Measurements from ENCODE around the gene FOXD1.
"Not testable (repeated sequence)": the region's sequence is repeated elsewhere in the genome, so short reads cannot be mapped to it uniquely, and the experiment has no call there.

Gene FOXD1

DNA sequence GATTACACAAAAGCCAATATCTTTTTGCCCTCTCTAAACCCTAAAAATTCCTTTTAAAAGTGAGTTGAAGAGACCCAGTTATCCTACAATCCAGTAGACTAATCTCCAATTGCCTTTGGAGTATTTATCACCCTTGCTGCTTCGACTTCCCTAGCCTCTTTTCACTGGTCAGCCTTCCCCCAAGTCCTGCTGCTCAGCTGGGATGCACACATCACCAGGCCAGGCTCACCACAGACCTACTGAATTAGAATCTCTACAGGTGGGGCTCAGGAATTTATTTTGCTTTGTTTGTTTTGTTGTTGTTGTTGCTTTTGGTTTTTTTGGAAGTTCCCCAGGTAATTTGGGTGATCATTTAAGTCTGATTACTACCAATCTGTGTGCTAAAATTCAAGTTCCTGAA, 11.6 kb upstream of the FOXD1 start:
- Histone ChIP-seq H3K9ac (ENCODE audit: low read depth, low read length) (no peak overlapping the region), H3K9me3 (ENCODE audit: control insufficient read depth, insufficient read depth, low read length) (no peaks in the 10 kb centered on the region), H3K36me3 (ENCODE audit: control insufficient read depth, insufficient read depth, low read length) (no peaks in the 10 kb centered on the region)

DNA sequence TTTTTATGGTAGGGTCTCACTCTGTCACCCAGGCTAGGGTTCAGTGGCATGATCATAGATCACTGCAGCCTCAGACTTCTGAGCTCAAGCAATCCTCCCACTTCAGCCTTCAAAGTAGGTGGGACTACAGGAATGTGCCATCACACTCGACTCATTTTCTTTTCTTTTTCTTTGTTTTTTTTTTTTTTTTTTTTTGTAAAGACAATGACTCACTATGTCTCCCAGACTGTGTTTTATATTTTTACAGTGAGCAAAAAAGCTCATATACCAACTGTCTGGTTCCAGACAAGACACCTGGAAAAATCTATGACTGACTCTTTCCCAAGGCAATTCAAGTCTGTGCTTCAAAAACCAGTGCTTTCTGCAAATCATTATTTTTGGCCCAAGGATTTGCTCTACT, 10.8 kb upstream of the FOXD1 start:
- no peaks in the 10 kb centered on the region for H3K27me3 ChIP-seq (ENCODE audit: control insufficient read depth, insufficient read depth, low read length)
- no peaks in the 10 kb centered on the region for H3K36me3 ChIP-seq (ENCODE audit: control insufficient read depth, insufficient read depth, low read length)
- H3K4me3 ChIP-seq (ENCODE audit: low read depth, low read length): no peak overlapping the region
- no peak overlapping the region for H3K9ac ChIP-seq (ENCODE audit: low read depth, low read length)
- peaks cover 1% of the 10 kb centered on the region for H3K4me1 ChIP-seq (ENCODE audit: control insufficient read depth, insufficient read depth, low read length)
- no peaks in the 10 kb centered on the region for H3K9me3 ChIP-seq (ENCODE audit: control insufficient read depth, insufficient read depth, low read length)

More for the DNA sequence above, 11.6 kb upstream of the FOXD1 start:
- Histone ChIP-seq H3K4me1 (ENCODE audit: control insufficient read depth, insufficient read depth, low read length) (peaks cover 4% of the 10 kb centered on the region), H3K27me3 (ENCODE audit: control insufficient read depth, insufficient read depth, low read length) (no peaks in the 10 kb centered on the region), H3K4me3 (ENCODE audit: low read depth, low read length) (no peak overlapping the region)

DNA sequence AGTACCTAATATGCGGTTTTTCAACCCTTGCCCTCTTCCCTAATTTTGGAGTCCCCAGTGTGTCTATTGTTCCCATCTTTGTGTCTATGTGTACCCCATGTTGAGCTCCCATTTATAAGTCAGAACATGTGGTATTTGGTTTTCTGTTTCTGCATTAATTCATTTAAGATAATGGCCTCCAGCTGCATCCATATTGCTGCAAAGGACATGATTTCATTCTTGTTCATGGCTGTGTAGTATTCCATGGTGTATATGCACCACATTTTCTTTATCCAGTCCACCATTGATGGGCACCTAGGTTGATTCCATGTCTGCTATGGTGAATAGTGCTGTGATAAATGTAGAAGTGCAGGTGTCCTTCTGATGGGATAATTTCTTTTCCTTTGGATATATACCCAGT, 7.9 kb upstream of the FOXD1 start:
- peaks cover 28% of the 10 kb centered on the region for H3K27me3 ChIP-seq (ENCODE audit: control insufficient read depth, insufficient read depth, low read length)
- not testable (repeated sequence) for H3K9me3 ChIP-seq (ENCODE audit: control insufficient read depth, insufficient read depth, low read length); H3K36me3 ChIP-seq (ENCODE audit: control insufficient read depth, insufficient read depth, low read length); H3K9ac ChIP-seq (ENCODE audit: low read depth, low read length); H3K4me1 ChIP-seq (ENCODE audit: control insufficient read depth, insufficient read depth, low read length); H3K4me3 ChIP-seq (ENCODE audit: low read depth, low read length)

DNA sequence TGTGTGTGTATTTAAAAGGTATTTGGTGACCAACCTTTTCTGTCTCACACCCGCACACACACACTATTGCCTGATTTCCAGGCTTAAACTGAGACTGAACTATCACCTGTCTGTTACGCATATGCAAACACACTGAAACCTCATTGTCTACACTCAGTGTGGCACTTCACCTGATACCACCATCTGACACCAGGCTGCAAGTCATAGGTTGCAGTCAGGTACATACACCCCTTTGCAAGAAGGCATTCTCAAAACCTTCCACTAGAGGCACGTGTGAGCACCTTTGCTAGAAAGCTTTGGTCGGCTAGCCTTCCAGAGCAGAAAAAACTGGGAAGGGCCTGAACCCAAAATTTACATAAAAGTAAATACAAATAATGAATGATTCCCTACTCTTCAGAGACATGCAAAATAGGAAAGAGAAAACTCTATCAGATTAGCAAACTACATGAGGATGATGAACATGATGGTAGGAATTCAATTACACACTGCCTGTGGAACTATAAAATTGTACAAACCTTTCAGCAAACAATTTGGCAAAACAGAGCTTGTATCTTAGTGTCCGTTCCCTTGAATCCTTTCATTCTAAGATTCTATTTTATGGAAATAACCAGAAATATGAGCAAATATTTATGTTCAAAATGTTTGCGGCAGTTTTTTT, 5.9 kb upstream of the FOXD1 start:
- Histone ChIP-seq H3K9me3 (ENCODE audit: control insufficient read depth, insufficient read depth, low read length) (no peaks in the 10 kb centered on the region), H3K4me3 (ENCODE audit: low read depth, low read length) (no peak overlapping the region), H3K9ac (ENCODE audit: low read depth, low read length) (no peak overlapping the region), H3K4me1 (ENCODE audit: control insufficient read depth, insufficient read depth, low read length) (peaks cover 6% of the 10 kb centered on the region), H3K27me3 (ENCODE audit: control insufficient read depth, insufficient read depth, low read length) (peaks cover 48% of the 10 kb centered on the region), H3K36me3 (ENCODE audit: control insufficient read depth, insufficient read depth, low read length) (no peaks in the 10 kb centered on the region)

DNA sequence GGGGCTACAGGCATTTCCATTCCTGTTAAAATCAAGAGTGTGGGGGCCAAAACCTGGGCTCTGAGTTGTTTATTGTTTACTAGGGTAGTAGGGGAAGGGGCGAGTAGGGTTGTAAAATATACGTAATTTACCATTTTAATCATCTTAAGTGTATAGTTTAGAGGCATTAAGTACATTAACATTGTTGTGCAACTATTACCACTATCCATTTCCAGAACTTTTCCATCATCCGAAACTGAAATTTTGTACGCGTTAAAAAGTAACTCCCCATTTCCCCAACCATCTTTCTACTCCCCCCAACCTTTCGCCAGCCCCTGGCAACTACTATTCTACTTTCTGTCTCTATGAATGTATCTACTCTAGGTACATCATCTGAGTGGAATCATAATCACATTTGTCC, 3.6 kb upstream of the FOXD1 start:
- no peaks in the 10 kb centered on the region for H3K36me3 ChIP-seq (ENCODE audit: control insufficient read depth, insufficient read depth, low read length)
- peak overlapping the region; percentile 52 for H3K4me3 ChIP-seq (ENCODE audit: low read depth, low read length)
- no peak overlapping the region for H3K9ac ChIP-seq (ENCODE audit: low read depth, low read length)
- peaks cover 63% of the 10 kb centered on the region for H3K27me3 ChIP-seq (ENCODE audit: control insufficient read depth, insufficient read depth, low read length)
- H3K4me1 ChIP-seq (ENCODE audit: control insufficient read depth, insufficient read depth, low read length): peaks cover 6% of the 10 kb centered on the region
- H3K9me3 ChIP-seq (ENCODE audit: control insufficient read depth, insufficient read depth, low read length): no peaks in the 10 kb centered on the region

DNA sequence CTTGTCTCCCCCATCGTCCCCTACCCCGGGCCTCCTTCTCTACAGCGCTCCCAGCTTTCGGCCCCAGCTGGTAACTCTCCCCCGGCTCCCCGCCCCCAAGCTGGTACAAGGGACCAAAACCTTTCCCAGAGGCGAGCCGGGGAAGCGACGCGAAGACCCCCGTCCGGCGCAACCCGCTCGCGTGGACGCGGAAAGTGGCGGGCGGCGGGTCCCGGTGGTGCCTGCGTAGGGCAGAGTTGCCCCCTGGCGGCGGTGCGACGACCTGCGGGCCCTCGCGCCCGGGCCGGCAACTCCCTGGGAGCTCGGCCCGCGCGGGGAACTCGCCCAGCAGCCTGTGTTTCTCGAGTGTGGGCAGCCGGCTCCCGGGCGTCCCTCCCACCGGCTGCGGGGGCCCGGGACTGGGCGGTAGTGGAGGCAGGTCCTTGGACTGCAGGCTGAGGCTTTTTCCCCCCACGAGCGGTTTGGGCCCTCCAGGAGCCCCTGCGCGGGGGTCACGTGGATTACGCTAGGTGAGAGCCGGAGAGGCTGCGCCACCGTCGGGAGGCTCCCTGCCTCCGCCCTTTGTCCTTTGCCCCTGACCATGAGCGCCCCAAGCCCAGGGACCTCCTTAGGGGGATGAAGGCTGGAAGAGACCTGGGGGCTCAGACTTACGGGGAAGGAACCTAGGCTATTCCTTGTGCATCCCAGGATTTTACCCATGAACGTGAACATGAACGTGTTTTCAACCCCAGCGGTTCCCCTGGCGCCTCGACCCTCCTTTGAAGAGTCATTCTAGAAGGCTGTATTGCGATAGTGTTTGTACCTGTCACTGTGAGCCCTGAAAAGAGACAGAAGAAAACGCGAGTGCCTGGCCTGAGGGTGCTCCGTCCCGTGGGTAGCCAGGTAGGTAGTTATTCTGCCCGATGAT, 2.9 kb upstream of the FOXD1 start:
- Histone ChIP-seq H3K4me1 (ENCODE audit: control insufficient read depth, insufficient read depth, low read length) (peaks cover 6% of the 10 kb centered on the region), H3K4me3 (ENCODE audit: low read depth, low read length) (peak overlapping the region; percentile 52), H3K36me3 (ENCODE audit: control insufficient read depth, insufficient read depth, low read length) (no peaks in the 10 kb centered on the region), H3K9ac (ENCODE audit: low read depth, low read length) (no peak overlapping the region), H3K9me3 (ENCODE audit: control insufficient read depth, insufficient read depth, low read length) (no peaks in the 10 kb centered on the region), H3K27me3 (ENCODE audit: control insufficient read depth, insufficient read depth, low read length) (peaks cover 68% of the 10 kb centered on the region)

DNA sequence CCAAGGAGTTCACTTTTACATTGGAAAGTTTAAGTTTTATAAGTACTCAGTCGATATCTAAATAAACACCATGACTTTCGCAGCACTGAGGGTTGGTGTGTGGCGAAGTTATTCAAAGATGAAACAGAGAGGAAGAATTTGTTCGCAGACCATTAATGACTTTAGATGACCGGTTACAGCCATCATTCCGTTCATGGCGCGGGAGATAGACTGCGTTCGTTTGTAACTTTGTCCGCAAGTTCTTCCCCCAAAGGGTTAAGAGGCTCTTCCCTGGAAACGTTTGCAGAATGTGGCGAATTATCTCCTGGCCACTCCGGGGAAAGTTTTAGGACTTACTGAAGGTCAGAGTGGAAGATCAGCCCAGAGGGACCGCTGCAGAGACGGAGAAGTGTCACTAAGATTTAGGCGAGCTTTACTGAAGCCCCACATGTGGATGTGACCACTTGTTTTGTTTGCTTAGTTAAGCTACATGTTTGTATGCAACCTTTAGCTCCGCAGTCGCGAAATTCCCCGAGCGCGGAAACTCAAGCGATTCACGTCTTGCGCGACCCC, 2.2 kb upstream of the FOXD1 start:
- H3K4me3 ChIP-seq (ENCODE audit: low read depth, low read length): peak overlapping the region; percentile 41
- H3K9me3 ChIP-seq (ENCODE audit: control insufficient read depth, insufficient read depth, low read length): no peaks in the 10 kb centered on the region
- H3K4me1 ChIP-seq (ENCODE audit: control insufficient read depth, insufficient read depth, low read length): peaks cover 6% of the 10 kb centered on the region
- peaks cover 75% of the 10 kb centered on the region for H3K27me3 ChIP-seq (ENCODE audit: control insufficient read depth, insufficient read depth, low read length)
- no peak overlapping the region for H3K9ac ChIP-seq (ENCODE audit: low read depth, low read length)
- H3K36me3 ChIP-seq (ENCODE audit: control insufficient read depth, insufficient read depth, low read length): no peaks in the 10 kb centered on the region

DNA sequence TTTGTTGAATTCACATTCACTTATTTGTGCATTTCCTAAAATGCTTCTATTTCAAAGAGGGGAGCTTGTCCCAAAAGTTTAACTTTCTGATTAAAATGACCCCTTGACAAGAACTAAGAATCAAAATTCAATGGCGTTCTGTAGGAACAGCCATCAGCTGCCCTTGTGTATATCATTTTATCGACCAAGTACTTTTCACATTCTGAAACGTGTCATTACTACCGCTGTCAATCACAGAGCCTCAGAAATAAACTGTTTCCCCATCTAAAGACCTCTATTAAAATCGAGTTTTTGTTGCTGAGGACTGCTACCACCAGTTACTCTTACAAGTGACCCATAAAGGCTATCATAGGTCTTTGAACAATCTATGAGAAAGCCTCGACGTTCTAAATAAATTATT, 1.6 kb upstream of the FOXD1 start:
- Histone ChIP-seq H3K4me1 (ENCODE audit: control insufficient read depth, insufficient read depth, low read length) (peaks cover 6% of the 10 kb centered on the region), H3K4me3 (ENCODE audit: low read depth, low read length) (no peak overlapping the region), H3K9me3 (ENCODE audit: control insufficient read depth, insufficient read depth, low read length) (no peaks in the 10 kb centered on the region), H3K27me3 (ENCODE audit: control insufficient read depth, insufficient read depth, low read length) (peaks cover 81% of the 10 kb centered on the region), H3K36me3 (ENCODE audit: control insufficient read depth, insufficient read depth, low read length) (no peaks in the 10 kb centered on the region), H3K9ac (ENCODE audit: low read depth, low read length) (no peak overlapping the region)

DNA sequence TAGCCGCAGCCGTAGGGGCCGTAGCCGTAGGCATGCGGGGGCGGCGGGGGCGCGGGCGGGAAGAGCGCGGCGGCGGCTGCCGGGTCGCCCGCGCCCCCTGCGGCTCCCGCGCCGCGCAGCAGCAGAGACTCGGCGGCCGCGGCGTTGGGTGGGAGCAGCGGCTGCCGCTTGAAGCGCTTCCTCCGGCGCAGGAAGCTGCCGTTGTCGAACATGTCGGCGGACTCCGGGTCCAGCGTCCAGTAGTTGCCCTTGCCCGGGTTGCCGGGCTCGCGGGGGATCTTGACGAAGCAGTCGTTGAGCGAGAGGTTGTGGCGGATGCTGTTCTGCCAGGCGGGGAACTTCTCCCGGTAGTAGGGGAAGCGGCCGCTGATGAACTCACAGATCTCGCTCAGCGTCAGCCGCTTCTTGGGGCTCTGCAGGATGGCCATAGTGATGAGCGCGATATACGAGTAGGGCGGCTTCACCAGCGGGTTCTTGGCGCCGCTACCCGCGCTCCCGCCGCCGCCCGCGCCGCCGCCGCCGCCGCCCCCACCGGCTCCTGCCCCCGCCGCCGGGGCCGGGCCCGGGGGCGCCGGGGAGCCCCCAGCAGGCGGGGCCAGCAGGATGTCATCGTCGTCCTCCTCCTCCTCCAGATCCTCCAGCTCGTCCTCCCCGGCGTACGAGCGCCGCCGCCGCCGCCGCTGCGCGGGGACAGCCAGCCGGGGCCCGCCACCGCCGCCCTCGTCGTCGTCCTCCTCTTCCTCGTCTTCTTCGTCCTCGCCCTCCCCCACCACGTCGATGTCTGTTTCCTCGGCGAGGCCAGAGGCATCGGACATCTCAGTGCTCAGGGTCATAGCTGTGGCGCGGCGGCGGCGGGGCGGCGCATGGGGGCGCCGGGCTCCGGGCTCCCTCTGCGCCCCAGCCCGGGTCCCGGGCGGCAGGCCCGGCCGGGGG, 781 bp downstream of the FOXD1 start:
- peaks cover 12% of the 10 kb centered on the region for H3K4me1 ChIP-seq (ENCODE audit: control insufficient read depth, insufficient read depth, low read length)
- peaks cover 89% of the 10 kb centered on the region for H3K27me3 ChIP-seq (ENCODE audit: control insufficient read depth, insufficient read depth, low read length)

DNA sequence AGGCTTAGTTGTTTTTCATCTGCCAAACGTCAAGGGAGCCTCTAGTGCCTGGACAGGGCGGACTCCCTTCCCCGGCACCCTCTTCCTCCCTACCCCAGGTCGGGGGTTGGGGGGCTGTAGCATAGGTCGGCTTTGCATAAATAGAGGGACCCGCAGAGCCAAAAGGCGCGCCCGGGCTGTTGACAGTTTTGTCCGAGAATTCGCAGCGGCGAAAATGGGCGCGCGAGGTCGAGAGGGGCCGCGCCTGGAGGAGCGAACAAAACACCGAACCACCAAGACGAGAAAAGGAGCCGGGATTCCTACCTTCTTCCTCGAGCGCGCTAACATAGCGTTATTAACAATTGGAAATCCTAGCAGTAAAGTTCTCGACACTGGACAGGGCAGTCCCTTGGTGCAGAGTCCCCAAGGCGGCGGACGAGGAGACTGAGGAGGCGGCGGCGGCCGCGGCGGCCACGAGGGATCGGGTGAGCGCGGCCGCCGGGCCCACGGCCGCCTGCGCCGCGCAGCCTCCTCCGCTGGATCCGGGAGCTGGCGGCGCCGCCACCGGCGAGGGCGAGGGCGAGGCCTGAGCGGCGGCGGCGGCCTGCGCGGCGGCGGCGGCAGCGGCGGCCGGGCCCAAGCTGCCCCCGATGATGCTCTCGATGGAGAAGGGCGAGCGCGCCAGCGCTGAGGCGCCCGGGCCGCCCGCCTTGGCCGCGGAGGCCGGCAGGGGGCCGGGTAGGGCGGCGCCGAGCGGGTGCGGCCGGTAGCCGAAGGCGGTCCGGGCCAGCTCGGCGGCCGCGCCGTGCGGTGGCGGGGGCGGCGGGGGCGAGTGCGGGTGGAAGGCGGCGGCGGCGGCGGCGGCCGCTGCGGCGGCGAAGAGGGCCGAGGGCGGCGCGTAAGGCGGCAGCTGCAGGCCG, 1.7 kb downstream of the FOXD1 start:
- peaks cover 12% of the 10 kb centered on the region for H3K4me1 ChIP-seq (ENCODE audit: control insufficient read depth, insufficient read depth, low read length)
- no peaks in the 10 kb centered on the region for H3K9me3 ChIP-seq (ENCODE audit: control insufficient read depth, insufficient read depth, low read length)
- no peak overlapping the region for H3K9ac ChIP-seq (ENCODE audit: low read depth, low read length)
- peaks cover 89% of the 10 kb centered on the region for H3K27me3 ChIP-seq (ENCODE audit: control insufficient read depth, insufficient read depth, low read length)
- H3K4me3 ChIP-seq (ENCODE audit: low read depth, low read length): peak overlapping the region; percentile 31
- no peaks in the 10 kb centered on the region for H3K36me3 ChIP-seq (ENCODE audit: control insufficient read depth, insufficient read depth, low read length)

More for the DNA sequence above, 781 bp downstream of the FOXD1 start:
- H3K36me3 ChIP-seq (ENCODE audit: control insufficient read depth, insufficient read depth, low read length): no peaks in the 10 kb centered on the region
- no peak overlapping the region for H3K9ac ChIP-seq (ENCODE audit: low read depth, low read length)
- peak overlapping the region; percentile 46 for H3K4me3 ChIP-seq (ENCODE audit: low read depth, low read length)
- H3K9me3 ChIP-seq (ENCODE audit: control insufficient read depth, insufficient read depth, low read length): no peaks in the 10 kb centered on the region
